BLaER1 treated with 17β-estradiol and CSF1 and Interleukin-3, amounts not matched to agents 10 nM and 100 nM (cell line): ENCODE measurements around the gene NIP7.
A peak's percentile ranks its signal among the peaks of the same experiment; 100 is the strongest.

Experiments
- H3K27ac ChIP-seq, 11 experiments: shearing (Covaris generic); formaldehyde crosslinking; 2 replicates each; pipeline ENCODE4 v1.8.1; 2022
- H3K27me3 ChIP-seq, 11 experiments: shearing (Covaris generic); formaldehyde crosslinking; 2 replicates each; pipeline ENCODE4 v1.8.1; 2022
- H3K36me3 ChIP-seq, 11 experiments: shearing (Covaris generic); formaldehyde crosslinking; 2 replicates each; pipeline ENCODE4 v1.8.1; 2022
- H3K4me1 ChIP-seq, 10 experiments: shearing (Covaris generic); formaldehyde crosslinking; 2 replicates each; pipeline ENCODE4 v1.8.1; 2022
- H3K4me2 ChIP-seq, 11 experiments: shearing (Covaris generic); formaldehyde crosslinking; 2 replicates each; pipeline ENCODE4 v1.8.1; 2022
- H3K4me3 ChIP-seq, 10 experiments: shearing (Covaris generic); formaldehyde crosslinking; 2 replicates each; pipeline ENCODE4 v1.8.1; 2022
- H3K9ac ChIP-seq, 11 experiments: shearing (Covaris generic); formaldehyde crosslinking; 2 replicates each; pipeline ENCODE4 v1.8.1; 2022
- H3K9me3 ChIP-seq, 11 experiments: shearing (Covaris generic); formaldehyde crosslinking; replicated peaks in 1 of 11; 2 replicates each; pipeline ENCODE4 v1.8.1; 2022
- H4K20me1 ChIP-seq, 11 experiments: shearing (Covaris generic); formaldehyde crosslinking; 2 replicates each; pipeline ENCODE4 v1.8.1; 2022
- Cebpa-rat ChIP-seq, 11 experiments: shearing (Covaris generic); IDR thresholded peaks; 2 replicates each; pipeline ENCODE4 v1.8.1; 2022

Gene NIP7

GRCh38 chr16:69376393-69377059, 37.0 kb downstream of the NIP7 start:
- H3K4me1 ChIP-seq = peaks cover 29 to 66% (median 51%) of the 10 kb centered on the region in 10 experiments
- peaks cover 75 to 98% (median 85%) of the 10 kb centered on the region in 11 experiments for H3K36me3 ChIP-seq
- peaks cover 0 to 20% (median 7%) of the 10 kb centered on the region in 11 experiments; a peak in 10 of 22 replicates for H4K20me1 ChIP-seq
- peaks cover 0 to 31% (median 24%) of the 10 kb centered on the region in 11 experiments; a peak in 17 of 22 replicates for H3K9me3 ChIP-seq
- no peaks in the 10 kb centered on the region for H3K27me3 ChIP-seq
- H3K9ac ChIP-seq = no peak overlapping the region
- H3K4me2 ChIP-seq = no peak overlapping the region
- 0 out of 22 replicates have a peak overlapping the region, but pooled peaks of 1 of the 11 experiments have one; percentile 1 for H3K27ac ChIP-seq
- no peak for TF ChIP-seq Cebpa-rat (IDR thresholded peaks at IDR 0.05)
- H3K4me3 ChIP-seq = no peak overlapping the region

DNA sequence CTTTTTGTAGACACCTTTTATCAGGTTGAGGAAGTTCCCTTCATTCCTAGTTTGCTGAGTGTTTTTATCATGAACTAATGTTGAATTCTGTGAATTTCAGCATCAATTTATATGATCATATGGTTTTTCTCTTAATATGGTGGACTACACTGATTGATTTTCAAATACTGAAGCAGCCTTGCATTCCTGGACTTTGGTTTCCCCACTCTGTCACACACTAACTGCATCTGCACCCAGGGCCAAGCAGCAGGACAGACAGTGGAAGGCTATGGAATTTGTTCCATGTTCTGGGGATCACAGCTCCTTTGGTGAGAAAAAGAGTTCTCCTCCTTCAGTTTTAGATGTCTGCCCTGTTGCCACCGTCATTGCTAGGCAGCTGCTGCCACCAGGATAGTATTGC, 38.5 kb downstream of the NIP7 start:
- H3K36me3 ChIP-seq = peaks cover 74 to 100% (median 93%) of the 10 kb centered on the region in 11 experiments

DNA sequence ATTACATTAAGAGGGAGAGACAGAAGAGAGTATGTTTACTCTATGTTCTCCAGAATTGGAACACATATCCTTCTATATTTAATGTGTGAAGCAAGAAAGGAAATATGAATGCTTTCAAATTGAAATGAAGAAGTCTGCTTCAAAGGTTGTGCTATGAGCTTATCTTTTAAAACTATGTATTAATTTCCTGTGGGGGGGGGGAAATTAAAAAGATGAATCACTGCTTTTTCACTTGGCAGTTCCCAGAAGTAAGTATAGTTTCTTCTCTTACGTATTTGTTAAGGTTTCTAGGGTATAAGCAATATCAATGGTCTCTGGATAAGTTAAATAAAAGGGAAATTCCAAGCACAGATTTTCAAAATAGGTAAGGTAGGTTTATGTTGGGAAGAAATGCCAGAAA, 39.2 kb downstream of the NIP7 start:
- H3K9ac ChIP-seq = peak overlapping the region in 1 of 11 experiments; percentile 3; a peak in 1 of 22 replicates
- H3K27me3 ChIP-seq = no peaks in the 10 kb centered on the region
- H3K4me2 ChIP-seq = peak overlapping the region in 4 of 11 experiments; percentile 12 to 31 (median 18); a peak in 4 of 22 replicates
- TF ChIP-seq Cebpa-rat (IDR thresholded peaks at IDR 0.05) = no peak
- peaks cover 0 to 31% (median 24%) of the 10 kb centered on the region in 11 experiments; a peak in 17 of 22 replicates for H3K9me3 ChIP-seq
- H3K36me3 ChIP-seq = peaks cover 74 to 100% (median 97%) of the 10 kb centered on the region in 11 experiments
- H3K27ac ChIP-seq = no peak overlapping the region
- H3K4me3 ChIP-seq = no peak overlapping the region
- H3K4me1 ChIP-seq = peaks cover 37 to 66% (median 51%) of the 10 kb centered on the region in 10 experiments
- peaks cover 0 to 27% (median 4%) of the 10 kb centered on the region in 11 experiments; a peak in 10 of 22 replicates for H4K20me1 ChIP-seq

More for the DNA sequence above, 38.5 kb downstream of the NIP7 start:
- peaks cover 0 to 23% (median 9%) of the 10 kb centered on the region in 11 experiments; a peak in 11 of 22 replicates for H4K20me1 ChIP-seq
- peaks cover 37 to 66% (median 50%) of the 10 kb centered on the region in 10 experiments for H3K4me1 ChIP-seq
- no peak for TF ChIP-seq Cebpa-rat (IDR thresholded peaks at IDR 0.05)
- H3K27me3 ChIP-seq = no peaks in the 10 kb centered on the region
- no peak overlapping the region for H3K4me3 ChIP-seq
- peaks cover 0 to 31% (median 24%) of the 10 kb centered on the region in 11 experiments; a peak in 17 of 22 replicates for H3K9me3 ChIP-seq
- peak overlapping the region in 4 of 11 experiments; percentile 4 to 44 (median 24); a peak in 3 of 22 replicates for H3K27ac ChIP-seq
- H3K9ac ChIP-seq = no peak overlapping the region
- no peak overlapping the region for H3K4me2 ChIP-seq

- peaks cover 0 to 18% (median 10%) of the 10 kb centered on the region in 11 experiments; a peak in 11 of 22 replicates for H3K9me3 ChIP-seq
- peaks cover 32 to 67% (median 50%) of the 10 kb centered on the region in 10 experiments for H3K4me1 ChIP-seq
- H3K4me2 ChIP-seq = peak overlapping the region; percentile 77 to 93 (median 89); a peak in 21 of 22 replicates
- H3K27ac ChIP-seq = peak overlapping the region in 9 of 11 experiments; percentile 19 to 79 (median 55); a peak in 14 of 22 replicates
- H3K4me3 ChIP-seq = peak overlapping the region in 1 of 10 experiments; percentile 15; a peak in 3 of 20 replicates
- peaks cover 67 to 84% (median 81%) of the 10 kb centered on the region in 11 experiments for H3K36me3 ChIP-seq
- peak overlapping the region in 8 of 11 experiments; percentile 15 to 58 (median 30); a peak in 10 of 22 replicates for H3K9ac ChIP-seq
- no peak for TF ChIP-seq Cebpa-rat (IDR thresholded peaks at IDR 0.05)
- no peaks in the 10 kb centered on the region for H3K27me3 ChIP-seq
- peaks cover 0 to 33% (median 0%) of the 10 kb centered on the region in 11 experiments; a peak in 9 of 22 replicates for H4K20me1 ChIP-seq
Observed at GRCh38 chr16:69381231-69381630, 41.7 kb downstream of the NIP7 start.

DNA sequence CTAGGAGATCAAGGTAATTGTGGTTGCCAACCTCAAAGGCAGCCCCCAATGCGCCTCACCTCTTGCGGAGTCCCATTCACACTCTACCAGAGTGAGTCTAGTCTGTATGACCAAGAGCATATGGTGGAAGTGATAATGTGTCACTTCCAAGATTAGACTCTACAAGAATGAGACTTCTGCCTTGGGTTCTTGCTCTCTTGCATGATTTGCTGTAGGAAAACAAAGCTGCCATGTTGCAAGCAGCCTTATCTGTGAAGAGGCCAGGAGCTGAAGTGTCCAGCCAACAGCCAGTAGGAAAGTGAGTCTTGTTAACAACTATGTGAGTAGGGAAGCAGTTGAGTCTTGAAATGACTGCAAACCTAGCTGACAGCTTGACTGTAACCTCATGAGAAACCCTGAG, 42.8 kb downstream of the NIP7 start:
- Histone ChIP-seq H3K27ac (peak overlapping the region in 5 of 11 experiments; percentile 2 to 79 (median 55); a peak in 7 of 22 replicates), H3K4me3 (peak overlapping the region in 3 of 10 experiments; percentile 15 to 90 (median 39); a peak in 3 of 20 replicates), H3K9ac (no peak overlapping the region), H3K4me1 (peaks cover 32 to 71% (median 52%) of the 10 kb centered on the region in 10 experiments), H3K36me3 (peaks cover 55 to 72% (median 69%) of the 10 kb centered on the region in 11 experiments), H3K27me3 (no peaks in the 10 kb centered on the region), H3K4me2 (peak overlapping the region; percentile 77 to 93 (median 89)), H4K20me1 (peaks cover 0 to 33% (median 0%) of the 10 kb centered on the region in 11 experiments; a peak in 9 of 22 replicates), H3K9me3 (peaks cover 0 to 8% (median 0%) of the 10 kb centered on the region in 11 experiments; a peak in 3 of 22 replicates)
- TF ChIP-seq Cebpa-rat (IDR thresholded peaks at IDR 0.05) = no peak

GRCh38 chr16:69384974-69385373, 45.4 kb downstream of the NIP7 start:
- Histone ChIP-seq H3K27me3 (no peaks in the 10 kb centered on the region), H3K4me1 (peaks cover 32 to 55% (median 46%) of the 10 kb centered on the region in 10 experiments), H3K4me3 (peak overlapping the region; percentile 68 to 90 (median 80)), H3K36me3 (peaks cover 30 to 46% (median 44%) of the 10 kb centered on the region in 11 experiments), H3K27ac (peak overlapping the region; percentile 78 to 97 (median 94)), H3K9me3 (no peaks in the 10 kb centered on the region), H3K4me2 (peak overlapping the region; percentile 77 to 93 (median 89)), H4K20me1 (peaks cover 0 to 32% (median 0%) of the 10 kb centered on the region in 11 experiments; a peak in 9 of 22 replicates), H3K9ac (peak overlapping the region; percentile 87 to 98 (median 95))
- TF ChIP-seq Cebpa-rat (IDR thresholded peaks at IDR 0.05) = no peak

DNA sequence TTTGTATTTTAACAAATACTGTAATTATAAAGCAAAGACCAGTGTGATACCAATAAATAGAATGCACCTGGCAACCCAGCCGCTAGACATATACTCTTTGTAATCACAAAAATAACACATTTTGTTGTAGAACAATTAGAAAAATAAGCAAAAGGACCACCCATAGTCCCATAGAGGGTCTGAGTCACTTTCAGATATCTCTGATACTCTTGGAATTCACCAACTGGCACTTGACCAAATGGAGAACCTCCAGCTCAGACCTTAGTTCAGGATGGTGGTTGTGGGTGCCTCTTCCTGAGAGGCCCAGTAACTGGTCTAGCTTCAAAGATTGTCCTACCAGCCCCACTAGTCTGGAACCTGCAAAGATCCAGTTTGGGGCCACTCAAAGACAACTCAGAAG, 47.0 kb downstream of the NIP7 start:
- H3K4me2 ChIP-seq = peak overlapping the region in 9 of 11 experiments; percentile 40 to 87 (median 49); a peak in 11 of 22 replicates
- no peaks in the 10 kb centered on the region for H3K9me3 ChIP-seq
- TF ChIP-seq Cebpa-rat (IDR thresholded peaks at IDR 0.05) = no peak
- peak overlapping the region in 3 of 11 experiments; percentile 91 to 97 (median 96); a peak in 5 of 22 replicates for H3K27ac ChIP-seq
- peaks cover 0 to 24% (median 0%) of the 10 kb centered on the region in 11 experiments; a peak in 7 of 22 replicates for H4K20me1 ChIP-seq
- peak overlapping the region in 7 of 10 experiments; percentile 68 to 90 (median 82); a peak in 8 of 20 replicates for H3K4me3 ChIP-seq
- H3K9ac ChIP-seq = peak overlapping the region in 1 of 11 experiments; percentile 90; a peak in 2 of 22 replicates
- H3K36me3 ChIP-seq = peaks cover 22 to 30% (median 28%) of the 10 kb centered on the region in 11 experiments
- H3K27me3 ChIP-seq = no peaks in the 10 kb centered on the region
- H3K4me1 ChIP-seq = peaks cover 24 to 40% (median 32%) of the 10 kb centered on the region in 10 experiments
